Activated naive CD8-positive, alpha-beta T cell treated with anti-CD3 and anti-CD28 coated beads, Interleukin-2, amount 10 ng/mL, durations not matched to agents 7 days and 5 days (primary cell): Measurements from ENCODE around the gene NBEAL1. TPM values are rescaled to one million over a fixed set of nuclear protein-coding genes. Genes with fewer than 3 reads are reported as not detected.
"Not testable (repeated sequence)": the region's sequence is repeated elsewhere in the genome, so short reads cannot be mapped to it uniquely, and the experiment has no call there.

ENCODE experiments used
- ATAC-seq: fragments of 150-1000 bp; cut with Tn5 transposase; one replicate; pipeline ENCODE4 v1.10.0; 2021; ENCODE audit warnings: low read depth, moderate library complexity
- POLR2A ChIA-PET: fragments of 350-600 bp; sonication (Branson Sonifier 250); formaldehyde crosslinking; loops from one replicate; lab custom pipeline; 2021; ENCODE audit warnings: antibody characterized with exemption; lab: Charles Lee
- DNase-seq: peaks from one replicate; pipeline ENCODE4 v3.0.0; 2021
- H3K27ac Mint-ChIP-seq: one replicate; pipeline ENCODE4 v1.8.0; 2022; ENCODE audit warnings: mild to moderate bottlenecking, mixed read lengths
- H3K27me3 Mint-ChIP-seq: one replicate; pipeline ENCODE4 v1.8.0; 2022; ENCODE audit warnings: mild to moderate bottlenecking, moderate library complexity, mixed read lengths
- H3K36me3 Mint-ChIP-seq: one replicate; pipeline ENCODE4 v1.8.0; 2021; ENCODE audit warnings: mild to moderate bottlenecking, mixed read lengths
- H3K4me1 Mint-ChIP-seq: one replicate; pipeline ENCODE4 v1.8.0; 2021; ENCODE audit warnings: mixed read lengths
- H3K4me3 Mint-ChIP-seq: one replicate; pipeline ENCODE4 v1.8.0; 2022; ENCODE audit warnings: mild to moderate bottlenecking, moderate library complexity, mixed read lengths
- H3K9me3 Mint-ChIP-seq: one replicate; pipeline ENCODE4 v1.8.0; 2021; ENCODE audit warnings: mixed read lengths
- total RNA-seq, 2 experiments: library from RNA; stranded (reverse); gene quantifications; one replicate each; pipeline ENCODE4 v1.2.3, GENCODE V29; 2021

The NBEAL1 gene
- total RNA-seq, 2 experiments from 2014 or later = 19.6 to 20.2 TPM

GRCh38 chr2:203052539-203052938 is 37.9 kb downstream of the NBEAL1 start:
- POLR2A ChIA-PET = no interaction called here
- Mint-ChIP-seq H3K4me1 (no peaks in the 10 kb centered on the region), H3K27ac (no peak overlapping the region), H3K36me3 (peaks cover 10% of the 10 kb centered on the region), H3K4me3 (no peak overlapping the region), H3K27me3 (no peaks in the 10 kb centered on the region), H3K9me3 (no peaks in the 10 kb centered on the region)
- no peak for DNase-seq
- ATAC-seq = no peak

- DNase-seq (no peak), ATAC-seq (no peak)
- POLR2A ChIA-PET = no interaction called here
- Mint-ChIP-seq H3K4me3 (no peak overlapping the region), H3K27me3 (no peaks in the 10 kb centered on the region), H3K9me3 (no peaks in the 10 kb centered on the region), H3K27ac (no peak overlapping the region), H3K36me3 (peaks cover 18% of the 10 kb centered on the region), H3K4me1 (no peaks in the 10 kb centered on the region)
These were observed 45.0 kb downstream of the NBEAL1 start for GRCh38 chr2:203059567-203060240.

- POLR2A ChIA-PET = no interaction called here
- no peak for DNase-seq
- no peak overlapping the region for H3K4me3 Mint-ChIP-seq
- peaks cover 17% of the 10 kb centered on the region for H3K36me3 Mint-ChIP-seq
- H3K27ac Mint-ChIP-seq = no peak overlapping the region
- ATAC-seq = no peak
- H3K9me3 Mint-ChIP-seq = no peaks in the 10 kb centered on the region
- H3K4me1 Mint-ChIP-seq = no peaks in the 10 kb centered on the region
- no peaks in the 10 kb centered on the region for H3K27me3 Mint-ChIP-seq
These were observed 46.7 kb downstream of the NBEAL1 start for GRCh38 chr2:203061346-203061745.

- Mint-ChIP-seq H3K4me3 (no peak overlapping the region), H3K27me3 (no peaks in the 10 kb centered on the region), H3K27ac (no peak overlapping the region), H3K4me1 (no peaks in the 10 kb centered on the region), H3K36me3 (peaks cover 19% of the 10 kb centered on the region), H3K9me3 (no peaks in the 10 kb centered on the region)
- ATAC-seq (no peak), DNase-seq (no peak)
- POLR2A ChIA-PET = no interaction called here
These were observed 47.5 kb downstream of the NBEAL1 start for GRCh38 chr2:203062126-203062525.

GRCh38 chr2:203066519-203067091 is 51.9 kb downstream of the NBEAL1 start:
- H3K4me3 Mint-ChIP-seq, POLR2A ChIA-PET, DNase-seq, H3K9me3 Mint-ChIP-seq, H3K27me3 Mint-ChIP-seq, H3K4me1 Mint-ChIP-seq, ATAC-seq, H3K27ac Mint-ChIP-seq: not testable (repeated sequence)
- peaks cover 26% of the 10 kb centered on the region for H3K36me3 Mint-ChIP-seq

GRCh38 chr2:203070701-203071100 is 56.0 kb downstream of the NBEAL1 start:
- Mint-ChIP-seq H3K4me1 (no peaks in the 10 kb centered on the region), H3K9me3 (no peaks in the 10 kb centered on the region), H3K36me3 (peaks cover 23% of the 10 kb centered on the region), H3K27ac (no peak overlapping the region), H3K27me3 (no peaks in the 10 kb centered on the region), H3K4me3 (no peak overlapping the region)
- no peak for DNase-seq
- POLR2A ChIA-PET = no interaction called here
- ATAC-seq = no peak

GRCh38 chr2:203071148-203071547 is 56.5 kb downstream of the NBEAL1 start:
- Mint-ChIP-seq H3K4me1 (no peaks in the 10 kb centered on the region), H3K4me3 (no peak overlapping the region), H3K9me3 (no peaks in the 10 kb centered on the region), H3K36me3 (peaks cover 23% of the 10 kb centered on the region), H3K27me3 (no peaks in the 10 kb centered on the region), H3K27ac (no peak overlapping the region)
- no peak for DNase-seq
- POLR2A ChIA-PET = no interaction called here
- no peak for ATAC-seq

GRCh38 chr2:203072371-203072770 is 57.7 kb downstream of the NBEAL1 start:
- Mint-ChIP-seq H3K36me3 (peaks cover 20% of the 10 kb centered on the region), H3K27me3 (no peaks in the 10 kb centered on the region), H3K9me3 (no peaks in the 10 kb centered on the region), H3K4me1 (no peaks in the 10 kb centered on the region), H3K4me3 (no peak overlapping the region), H3K27ac (no peak overlapping the region)
- DNase-seq = no peak
- ATAC-seq = no peak
- POLR2A ChIA-PET = no interaction called here

- Mint-ChIP-seq H3K27me3 (no peaks in the 10 kb centered on the region), H3K9me3 (no peaks in the 10 kb centered on the region), H3K4me1 (no peaks in the 10 kb centered on the region), H3K27ac (no peak overlapping the region), H3K36me3 (peaks cover 10% of the 10 kb centered on the region), H3K4me3 (no peak overlapping the region)
- POLR2A ChIA-PET = no interaction called here
- no peak for DNase-seq
- ATAC-seq = no peak
These were observed 62.8 kb downstream of the NBEAL1 start for GRCh38 chr2:203077451-203077850.

GRCh38 chr2:203080447-203081045 is 65.9 kb downstream of the NBEAL1 start:
- ATAC-seq (no peak), DNase-seq (no peak)
- H3K27ac Mint-ChIP-seq = no peak overlapping the region
- no peaks in the 10 kb centered on the region for H3K27me3 Mint-ChIP-seq
- POLR2A ChIA-PET = no interaction called here
- no peaks in the 10 kb centered on the region for H3K9me3 Mint-ChIP-seq
- H3K4me3 Mint-ChIP-seq = no peak overlapping the region
- peaks cover 4% of the 10 kb centered on the region for H3K36me3 Mint-ChIP-seq
- peaks cover 7% of the 10 kb centered on the region for H3K4me1 Mint-ChIP-seq

- Mint-ChIP-seq H3K4me3 (no peak overlapping the region), H3K27ac (no peak overlapping the region), H3K27me3 (no peaks in the 10 kb centered on the region)
These were observed 68.7 kb downstream of the NBEAL1 start for GRCh38 chr2:203083328-203083727.

GRCh38 chr2:203086381-203086780 is 71.7 kb downstream of the NBEAL1 start:
- H3K36me3 Mint-ChIP-seq, H3K9me3 Mint-ChIP-seq, H3K4me1 Mint-ChIP-seq, ATAC-seq, H3K27ac Mint-ChIP-seq, H3K27me3 Mint-ChIP-seq, DNase-seq, POLR2A ChIA-PET, H3K4me3 Mint-ChIP-seq: not testable (repeated sequence)

More at GRCh38 chr2:203083328-203083727, 68.7 kb downstream of the NBEAL1 start:
- peaks cover 7% of the 10 kb centered on the region for H3K4me1 Mint-ChIP-seq
- no peaks in the 10 kb centered on the region for H3K9me3 Mint-ChIP-seq
- ATAC-seq (no peak), DNase-seq (no peak)
- H3K36me3 Mint-ChIP-seq = peaks cover 6% of the 10 kb centered on the region
- POLR2A ChIA-PET = no interaction called here

GRCh38 chr2:203090721-203091120 is 76.0 kb downstream of the NBEAL1 start:
- H3K36me3 Mint-ChIP-seq, ATAC-seq, H3K27me3 Mint-ChIP-seq, H3K4me1 Mint-ChIP-seq, H3K9me3 Mint-ChIP-seq, DNase-seq, POLR2A ChIA-PET, H3K27ac Mint-ChIP-seq, H3K4me3 Mint-ChIP-seq: not testable (repeated sequence)

GRCh38 chr2:203097735-203098134 is 83.1 kb downstream of the NBEAL1 start:
- no peak overlapping the region for H3K4me3 Mint-ChIP-seq
- H3K27ac Mint-ChIP-seq = no peak overlapping the region
- DNase-seq (no peak), ATAC-seq (no peak)
- H3K36me3 Mint-ChIP-seq = peaks cover 29% of the 10 kb centered on the region
- H3K4me1 Mint-ChIP-seq = no peaks in the 10 kb centered on the region
- POLR2A ChIA-PET = no interaction called here
- H3K27me3 Mint-ChIP-seq = no peaks in the 10 kb centered on the region
- peaks cover 10% of the 10 kb centered on the region for H3K9me3 Mint-ChIP-seq
